Endothelial cell of umbilical vein (primary cell): ENCODE measurements around the gene TRIM41. TPM values are rescaled to one million over a fixed set of nuclear protein-coding genes. Genes with fewer than 3 reads are reported as not detected.

Experiments
- BruUV-seq: library from RNA; stranded (reverse); fragments of 400-500 nt; replicated peaks from 2 replicates; lab custom pipeline; 2021; lab: Mats Ljungman, UMichigan
- CTCF ChIA-PET: fragments of 300-600, 350-600 bp; sonication (Branson Sonifier 250); formaldehyde crosslinking; loops from one replicate; lab custom pipeline; 2021; ENCODE audit warnings: antibody characterized with exemption, inconsistent platforms; lab: Charles Lee
- POLR2A ChIA-PET: fragments of 300-600, 350-600 bp; sonication (Branson Sonifier 250); formaldehyde crosslinking; loops from one replicate; lab custom pipeline; 2021; ENCODE audit warnings: antibody characterized with exemption, inconsistent platforms; lab: Charles Lee
- DNase-seq: peaks from one replicate; pipeline ENCODE4 v3.0.0-alpha.2; 2011; ENCODE audit warnings: low read depth, low spot score
- FAIRE-seq: peaks from 2 replicates; lab custom pipeline; 2011; peaks lifted over from hg19 to GRCh38; lab: Jason Lieb, UNC
- H2AFZ ChIP-seq: 2 replicates; pipeline ENCODE4 v1.6.0; 2012; ENCODE audit warnings: low read depth, low read length, control low read depth, inconsistent platforms
- H3K27ac ChIP-seq: 2 replicates; pipeline ENCODE4 v1.5.1; 2011; ENCODE audit warnings: low read depth, mild to moderate bottlenecking, control low read depth, low read length, moderate library complexity; ENCODE audit not compliant: insufficient read depth
- H3K27me3 ChIP-seq, 2 experiments: 2 replicates each; pipeline versions ENCODE4 v1.6.0 to v1.6.1; 2011; ENCODE audit warnings: low read length in 2 of 2, mixed read lengths in 1 of 2; ENCODE audit not compliant: control insufficient read depth in 2 of 2, insufficient read depth in 2 of 2
- H3K36me3 ChIP-seq, 2 experiments: 2 replicates in 1 of 2; 3 replicates in 1 of 2; pipeline ENCODE4 v1.5.1; 2011; ENCODE audit warnings: low read length in 2 of 2, mild to moderate bottlenecking in 1 of 2, moderate library complexity in 1 of 2; ENCODE audit not compliant: control insufficient read depth in 2 of 2, insufficient read depth in 2 of 2; ENCODE audit errors: extremely low read depth in 1 of 2
- H3K4me1 ChIP-seq: 3 replicates; pipeline ENCODE4 v1.5.1; 2011; ENCODE audit warnings: mild to moderate bottlenecking, low read length; ENCODE audit not compliant: control insufficient read depth, insufficient read depth; ENCODE audit errors: extremely low read depth
- H3K4me2 ChIP-seq: 2 replicates; pipeline ENCODE4 v1.6.1; 2011; ENCODE audit warnings: low read length, control low read depth, mixed read lengths; ENCODE audit not compliant: insufficient read depth
- H3K4me3 ChIP-seq, 3 experiments: fragments of 200-600 bp in 1 of 3; sonication (generic), shearing (Covaris generic) in 1 of 3; replicated peaks in 1 of 3; 2 replicates each; pipeline ENCODE4 v1.5.1; 2011 to 2016; ENCODE audit warnings: control low read depth in 3 of 3, low read length in 3 of 3, mild to moderate bottlenecking in 2 of 3, inconsistent platforms in 1 of 3, low read depth in 1 of 3, moderate library complexity in 1 of 3; ENCODE audit not compliant: insufficient read depth in 1 of 3
- H3K79me2 ChIP-seq: 2 replicates; pipeline ENCODE4 v1.6.0; 2012; ENCODE audit warnings: low read length, inconsistent platforms; ENCODE audit not compliant: control insufficient read depth, insufficient read depth
- H3K9ac ChIP-seq: replicated peaks from 2 replicates; pipeline ENCODE3; 2011; ENCODE audit warnings: low read length, control low read depth; ENCODE audit not compliant: insufficient read depth; ENCODE audit errors: extremely low read depth
- H3K9me1 ChIP-seq: replicated peaks from 3 replicates; pipeline ENCODE4 v1.6.0; 2011; ENCODE audit warnings: mild to moderate bottlenecking, low read length; ENCODE audit not compliant: control insufficient read depth, insufficient read depth; ENCODE audit errors: extremely low read depth
- H3K9me3 ChIP-seq: replicated peaks from 2 replicates; pipeline ENCODE4 v1.5.1; 2012; ENCODE audit warnings: low read length, inconsistent platforms; ENCODE audit not compliant: control insufficient read depth, insufficient read depth
- H4K20me1 ChIP-seq: replicated peaks from 2 replicates; pipeline ENCODE3; 2011; ENCODE audit warnings: mild to moderate bottlenecking, low read length; ENCODE audit not compliant: control insufficient read depth, insufficient read depth; ENCODE audit errors: extremely low read depth
- EZH2 ChIP-seq: IDR thresholded peaks from 2 replicates; pipeline ENCODE4 v1.6.1; 2012; ENCODE audit warnings: borderline replicate concordance, low read depth, mild to moderate bottlenecking, moderate library complexity, low read length, inconsistent platforms; ENCODE audit not compliant: severe bottlenecking
- FOS ChIP-seq: IDR thresholded peaks from 2 replicates; pipeline ENCODE4 v1.6.1; 2011; ENCODE audit warnings: mild to moderate bottlenecking, low read length, moderate library complexity, borderline replicate concordance; ENCODE audit not compliant: insufficient read depth
- GATA2 ChIP-seq: IDR thresholded peaks from 2 replicates; pipeline ENCODE4 v1.7.0; 2011; ENCODE audit warnings: low read depth, mild to moderate bottlenecking, moderate library complexity, mixed read lengths, low read length; ENCODE audit not compliant: insufficient read length, insufficient read depth
- JUN ChIP-seq: IDR thresholded peaks from 2 replicates; pipeline ENCODE4 v1.6.1; 2011; ENCODE audit warnings: borderline replicate concordance, low read depth; ENCODE audit not compliant: insufficient read length, insufficient read depth
- MYC ChIP-seq: IDR thresholded peaks from one replicate; pipeline ENCODE4 v1.6.1; 2011; ENCODE audit warnings: mild to moderate bottlenecking, low read depth, low read length
- POLR2A ChIP-seq: IDR thresholded peaks from 2 replicates; pipeline ENCODE4 v1.6.1; 2012; ENCODE audit warnings: low read depth, mild to moderate bottlenecking, control low read depth, low read length
- POLR2AphosphoS5 ChIP-seq: IDR thresholded peaks from 2 replicates; pipeline ENCODE4 v1.6.1; 2012; ENCODE audit warnings: low read depth, mild to moderate bottlenecking, control low read depth, low read length, moderate library complexity; ENCODE audit not compliant: insufficient read depth
- dilution Hi-C: fragments of 300-500 bp; cut with MboI; formaldehyde crosslinking; loops from one replicate; pipeline ENCODE4 v1.15.0; 2019; ENCODE audit warnings: low sequenced_read_pairs; ENCODE audit not compliant: extremely low pct_ligation_motif_present
- intact Hi-C: fragments of 100-400 bp; cut with micrococcal nuclease; formaldehyde crosslinking; loops from one replicate; pipeline ENCODE4 v1.10.0; 2022
- polyA plus RNA-seq, 4 experiments: library from polyadenylated mRNA; depleted of rRNA in 3 of 4; stranded (reverse) in 3 of 4; unstranded in 1 of 4; fragments of >200 nt; gene quantifications; 2 replicates each; pipeline versions ENCODE4 v1.2.1 to v1.2.3, GENCODE V29; 2011 to 2012; ENCODE audit warnings: missing spikeins in 1 of 4
- total RNA-seq: library from RNA; stranded (reverse); gene quantifications from 2 replicates; pipeline ENCODE4 v1.2.3, GENCODE V29; 2021
- TF ChIP-seq, protein P1 (sequence below), 2 donors: IDR thresholded peaks; 1 replicate in 1 of 2; 2 replicates in 1 of 2; pipeline ENCODE4 v1.5.1; 2011; ENCODE audit warnings: low read length in 2 of 2, mild to moderate bottlenecking in 2 of 2, moderate library complexity in 2 of 2, control low read depth in 1 of 2, inconsistent platforms in 1 of 2, low read depth in 1 of 2; ENCODE audit not compliant: insufficient read depth in 1 of 2; ENCODE audit errors: extremely low read depth in 1 of 2
- TF ChIP-seq, protein P2 (sequence below): IDR thresholded peaks from 2 replicates; pipeline ENCODE4 v1.6.1; 2011; ENCODE audit not compliant: insufficient read depth, insufficient read length

TRIM41 gene
- total and polyA plus RNA-seq, 2 donors (not counting 3 experiments of a cell fraction or from before 2014, with no cell fraction given): 11.2 to 19.9 TPM

DNA sequence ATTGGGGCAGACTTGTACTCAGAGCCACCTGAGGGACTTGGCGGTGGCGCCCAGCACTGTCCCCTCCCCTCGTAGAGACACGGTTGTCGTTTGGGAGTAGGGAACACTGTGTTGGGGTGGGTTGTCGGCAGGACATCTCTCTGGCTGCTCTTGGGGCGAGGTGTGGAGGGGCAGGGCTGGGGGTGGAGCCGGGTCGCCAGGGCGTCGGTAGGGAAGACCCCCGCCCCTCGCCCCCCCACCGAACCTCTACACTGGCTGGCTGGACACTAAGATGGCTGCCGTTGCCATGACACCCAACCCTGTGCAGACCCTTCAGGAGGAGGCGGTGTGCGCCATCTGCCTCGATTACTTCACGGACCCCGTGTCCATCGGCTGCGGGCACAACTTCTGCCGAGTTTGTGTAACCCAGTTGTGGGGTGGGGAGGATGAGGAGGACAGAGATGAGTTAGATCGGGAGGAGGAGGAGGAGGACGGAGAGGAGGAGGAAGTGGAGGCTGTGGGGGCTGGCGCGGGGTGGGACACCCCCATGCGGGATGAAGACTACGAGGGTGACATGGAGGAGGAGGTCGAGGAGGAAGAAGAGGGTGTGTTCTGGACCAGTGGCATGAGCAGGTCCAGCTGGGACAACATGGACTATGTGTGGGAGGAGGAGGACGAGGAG, 778 bp downstream of the TRIM41 start:
- intact Hi-C loops: loop anchor here (1.0 to 2.0 kb wide), 4 partner anchors 20 to 59 kb away; partner anchors contain the start of gene TRIM52
- H3K4me2 ChIP-seq: peak overlapping the region; percentile 18
- ChIA-PET CTCF (interaction anchor here (0.7 to 2.1 kb wide), 6 partner anchors 16 to 40 kb away, joined by 3 to 9 read pairs (median 4); no protein-coding TSS in a partner anchor), POLR2A (interaction anchor here (0.5 to 2.1 kb wide), 6 partner anchors 14 to 40 kb away, joined by 3 to 11 read pairs (median 6); partner anchors contain the start of genes RACK1 and TRIM7)
- dilution Hi-C loops: no loop called here
- no peaks in the 10 kb centered on the region for H3K9me1 ChIP-seq
- TF ChIP-seq POLR2A (peak; percentile 77), POLR2AphosphoS5 (peak; percentile 44), MYC (no peak)
- peak overlapping the region; percentile 88 for H3K27ac ChIP-seq
- no peaks in the 10 kb centered on the region for H3K27me3 ChIP-seq
- FAIRE-seq (no peak), DNase-seq (no peak)
- no TSS peak for BruUV-seq
- H2AFZ ChIP-seq: peak overlapping the region; percentile 3
- H3K9me3 ChIP-seq: no peaks in the 10 kb centered on the region
- no peaks in the 10 kb centered on the region for H4K20me1 ChIP-seq
- peak overlapping the region; percentile 17 to 76 (median 33) for H3K4me3 ChIP-seq
- H3K9ac ChIP-seq: peak overlapping the region; percentile 87
- H3K4me1 ChIP-seq: peaks cover 10% of the 10 kb centered on the region
- H3K79me2 ChIP-seq: peaks cover 9% of the 10 kb centered on the region
- no peaks in the 10 kb centered on the region for H3K36me3 ChIP-seq

DNA sequence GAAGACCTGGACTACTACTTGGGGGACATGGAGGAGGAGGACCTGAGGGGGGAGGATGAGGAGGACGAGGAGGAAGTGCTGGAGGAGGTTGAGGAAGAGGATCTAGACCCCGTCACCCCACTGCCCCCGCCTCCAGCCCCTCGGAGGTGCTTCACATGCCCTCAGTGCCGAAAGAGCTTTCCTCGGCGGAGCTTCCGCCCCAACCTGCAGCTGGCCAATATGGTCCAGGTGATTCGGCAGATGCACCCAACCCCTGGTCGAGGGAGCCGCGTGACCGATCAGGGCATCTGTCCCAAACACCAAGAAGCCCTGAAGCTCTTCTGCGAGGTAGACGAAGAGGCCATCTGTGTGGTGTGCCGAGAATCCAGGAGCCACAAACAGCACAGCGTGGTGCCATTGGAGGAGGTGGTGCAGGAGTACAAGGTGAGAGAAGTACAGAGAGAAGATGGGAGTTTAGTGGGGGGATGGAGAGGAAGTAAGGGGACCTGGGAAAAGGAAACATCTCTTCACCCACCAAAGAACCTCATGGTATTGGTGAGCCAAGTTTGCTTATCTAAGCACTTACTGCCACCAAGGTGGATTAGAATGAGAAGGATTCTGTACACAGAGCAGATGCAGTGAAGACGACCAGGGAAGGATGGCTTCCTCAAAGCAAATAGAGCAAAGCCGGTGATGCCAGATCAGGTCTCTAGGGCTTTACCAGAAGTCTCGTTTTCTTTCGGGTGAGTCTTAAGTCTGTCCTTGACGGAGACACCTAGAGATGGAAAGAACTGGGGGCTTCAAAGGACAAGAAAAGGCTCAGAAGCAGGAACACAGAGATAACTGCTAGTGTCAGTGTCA, 1.5 kb downstream of the TRIM41 start:
- Histone ChIP-seq H3K4me1 (peaks cover 12% of the 10 kb centered on the region), H4K20me1 (no peaks in the 10 kb centered on the region), H3K36me3 (no peaks in the 10 kb centered on the region), H3K9me3 (no peaks in the 10 kb centered on the region), H3K27ac (no peak overlapping the region), H3K9me1 (no peaks in the 10 kb centered on the region), H3K4me3 (peak overlapping the region in 1 of 3 experiments; percentile 76), H2AFZ (peak overlapping the region; percentile 3), H3K9ac (no peak overlapping the region), H3K4me2 (peak overlapping the region; percentile 18), H3K27me3 (no peaks in the 10 kb centered on the region), H3K79me2 (peaks cover 9% of the 10 kb centered on the region)
- TF ChIP-seq POLR2A: no peak
- TF ChIP-seq MYC: no peak
- TF ChIP-seq, protein P1, sequence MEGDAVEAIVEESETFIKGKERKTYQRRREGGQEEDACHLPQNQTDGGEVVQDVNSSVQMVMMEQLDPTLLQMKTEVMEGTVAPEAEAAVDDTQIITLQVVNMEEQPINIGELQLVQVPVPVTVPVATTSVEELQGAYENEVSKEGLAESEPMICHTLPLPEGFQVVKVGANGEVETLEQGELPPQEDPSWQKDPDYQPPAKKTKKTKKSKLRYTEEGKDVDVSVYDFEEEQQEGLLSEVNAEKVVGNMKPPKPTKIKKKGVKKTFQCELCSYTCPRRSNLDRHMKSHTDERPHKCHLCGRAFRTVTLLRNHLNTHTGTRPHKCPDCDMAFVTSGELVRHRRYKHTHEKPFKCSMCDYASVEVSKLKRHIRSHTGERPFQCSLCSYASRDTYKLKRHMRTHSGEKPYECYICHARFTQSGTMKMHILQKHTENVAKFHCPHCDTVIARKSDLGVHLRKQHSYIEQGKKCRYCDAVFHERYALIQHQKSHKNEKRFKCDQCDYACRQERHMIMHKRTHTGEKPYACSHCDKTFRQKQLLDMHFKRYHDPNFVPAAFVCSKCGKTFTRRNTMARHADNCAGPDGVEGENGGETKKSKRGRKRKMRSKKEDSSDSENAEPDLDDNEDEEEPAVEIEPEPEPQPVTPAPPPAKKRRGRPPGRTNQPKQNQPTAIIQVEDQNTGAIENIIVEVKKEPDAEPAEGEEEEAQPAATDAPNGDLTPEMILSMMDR (IDR thresholded peaks at IDR 0.05; ENCODE audit: extremely low read depth in 1 of 2, insufficient read depth in 1 of 2, low read depth in 1 of 2, low read length in 2 of 2): no peak
- no peak for TF ChIP-seq JUN
- TF ChIP-seq EZH2: no peak
- TF ChIP-seq FOS: no peak
- no peak for TF ChIP-seq GATA2
- no peak for TF ChIP-seq POLR2AphosphoS5
- TF ChIP-seq, protein P2, sequence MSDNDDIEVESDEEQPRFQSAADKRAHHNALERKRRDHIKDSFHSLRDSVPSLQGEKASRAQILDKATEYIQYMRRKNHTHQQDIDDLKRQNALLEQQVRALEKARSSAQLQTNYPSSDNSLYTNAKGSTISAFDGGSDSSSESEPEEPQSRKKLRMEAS: no peak
- ChIA-PET POLR2A (no interaction called here), CTCF (interaction anchor here (0.9 to 1.2 kb wide), 2 partner anchors 16 to 26 kb away, joined by 3 read pairs; no protein-coding TSS in a partner anchor)
- no peak for FAIRE-seq
- intact Hi-C loops (no loop called here), dilution Hi-C loops (no loop called here)
- no TSS peak for BruUV-seq
- no peak for DNase-seq
